GM12878 (cell line): ENCODE data around the gene MT1E. TPM values are rescaled to one million over a fixed set of nuclear protein-coding genes. Genes with fewer than 3 reads are reported as not detected.
A peak's percentile ranks its signal among the peaks of the same experiment; 100 is the strongest.

Experiments
- CBX3 ChIP-seq: fragments of 200-600 bp; sonication (generic); IDR thresholded peaks from 2 replicates; pipeline ENCODE4 v1.6.1; 2016; ENCODE audit warnings: low read depth, borderline replicate concordance
- KLF5 ChIP-seq: fragments of 450-650 bp; IDR thresholded peaks from 2 replicates; pipeline ENCODE4 v1.6.1; 2014; ENCODE audit warnings: mild to moderate bottlenecking; ENCODE audit not compliant: partially characterized antibody
- NFYA ChIP-seq: IDR thresholded peaks from 2 replicates; pipeline ENCODE4 v1.6.1; 2011; ENCODE audit warnings: low read depth, mild to moderate bottlenecking, low read length, improper control_type of control experiment, borderline replicate concordance
- NR2F1 ChIP-seq: fragments of 450-650 bp; conservative IDR thresholded peaks from 2 replicates; pipeline ENCODE4 v1.6.1; 2017; ENCODE audit warnings: mild to moderate bottlenecking
- RELA ChIP-seq: fragments of 450-650 bp; IDR thresholded peaks from 2 replicates; pipeline ENCODE4 v1.8.0; 2014; ENCODE audit warnings: borderline replicate concordance; ENCODE audit not compliant: partially characterized antibody
- SMC3 ChIP-seq: IDR thresholded peaks from 2 replicates; pipeline ENCODE4 v1.6.1; 2011; ENCODE audit warnings: low read length, improper control_type of control experiment, borderline replicate concordance
- STAT3 ChIP-seq: IDR thresholded peaks from 2 replicates; pipeline ENCODE4 v1.6.1; 2011; ENCODE audit warnings: low read depth, low read length, improper control_type of control experiment
- polyA plus RNA-seq, 11 experiments: library from polyadenylated mRNA; depleted of rRNA in 4 of 11; unstranded in 6 of 11; stranded (reverse) in 5 of 11; fragments of >200 nt; fragmentation: Nextera tagmentation in 4 of 11; fragmentation: Illumina TruSeq in 1 of 11; extraction: Ambion mirVana in 4 of 11; extraction: Trizol in 1 of 11; gene quantifications; 1 replicate in 1 of 11; 2 replicates in 10 of 11; pipeline versions ENCODE4 v1.2.1 to v1.2.3, GENCODE V29; 2011 to 2016; ENCODE audit warnings: inconsistent platforms in 2 of 11, missing spikeins in 2 of 11, low read depth in 1 of 11
- total RNA-seq, 4 experiments: library from RNA; depleted of rRNA in 3 of 4; stranded (reverse); fragments of >200 nt in 3 of 4; fragmentation: Illumina TruSeq in 1 of 4; extraction: Trizol in 1 of 4; gene quantifications; 2 replicates each; pipeline versions ENCODE4 v1.2.1 to v1.2.3, GENCODE V29; 2013 to 2021
- TF ChIP-seq, protein P1 (sequence below): IDR thresholded peaks from 2 replicates; pipeline ENCODE4 v1.6.1; 2011; ENCODE audit warnings: borderline replicate concordance, low read depth, mild to moderate bottlenecking, moderate library complexity, low read length; ENCODE audit not compliant: insufficient read depth, poor library complexity, severe bottlenecking
- TF ChIP-seq, protein P2 (sequence below): fragments of 450-650 bp; IDR thresholded peaks from 2 replicates; pipeline ENCODE4 v1.6.1; 2016; ENCODE audit warnings: mild to moderate bottlenecking, moderate library complexity, borderline replicate concordance
- TF ChIP-seq, protein P3 (sequence below): fragments of 450-650 bp; IDR thresholded peaks from 2 replicates; pipeline ENCODE4 v1.6.1; 2017; ENCODE audit warnings: mild to moderate bottlenecking, moderate library complexity
- TF ChIP-seq, protein P4 (sequence below): IDR thresholded peaks from 2 replicates; pipeline ENCODE4 v1.6.1; 2011; ENCODE audit warnings: low read depth, low read length, improper control_type of control experiment, borderline replicate concordance
- TF ChIP-seq, protein P5 (sequence below): IDR thresholded peaks from 2 replicates; pipeline ENCODE4 v1.6.1; 2012; ENCODE audit warnings: low read depth, low read length, improper control_type of control experiment

The MT1E gene
- total and polyA plus RNA-seq, 10 of the 15 experiments (the other 5 are each of a cell fraction or from before 2014, with no cell fraction given): 5.8 to 22.3 (median 16.5) TPM

DNA sequence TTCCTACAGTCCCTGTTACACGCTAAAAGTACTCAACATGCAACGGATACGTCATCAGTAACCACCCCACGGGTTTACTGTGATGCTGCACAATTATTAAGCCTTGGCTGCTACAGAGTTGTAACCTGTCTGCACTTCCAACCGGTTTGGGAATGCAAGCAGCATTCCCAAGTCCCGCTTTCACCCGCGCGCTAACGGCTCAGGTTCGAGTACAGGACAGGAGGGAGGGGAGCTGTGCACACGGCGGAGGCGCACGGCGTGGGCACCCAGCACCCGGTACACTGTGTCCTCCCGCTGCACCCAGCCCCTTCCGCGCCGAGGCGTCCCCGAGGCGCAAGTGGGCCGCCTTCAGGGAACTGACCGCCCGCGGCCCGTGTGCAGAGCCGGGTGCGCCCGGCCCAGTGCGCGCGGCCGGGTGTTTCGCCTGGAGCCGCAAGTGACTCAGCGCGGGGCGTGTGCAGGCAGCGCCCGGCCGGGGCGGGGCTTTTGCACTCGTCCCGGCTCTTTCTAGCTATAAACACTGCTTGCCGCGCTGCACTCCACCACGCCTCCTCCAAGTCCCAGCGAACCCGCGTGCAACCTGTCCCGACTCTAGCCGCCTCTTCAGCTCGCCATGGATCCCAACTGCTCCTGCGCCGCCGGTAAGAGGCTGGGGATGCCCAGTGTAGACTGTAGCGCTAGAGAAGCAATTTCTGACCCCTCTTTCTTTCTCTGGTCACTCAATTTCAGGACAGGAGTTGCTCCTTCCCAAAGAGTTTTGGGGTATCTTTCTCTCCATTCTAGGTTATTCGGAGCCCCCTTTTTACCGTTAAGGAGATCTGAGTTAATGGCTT is 17.3 kb upstream of the MT1E start, which contains the start of gene MT2A (continued):
- TF ChIP-seq, protein P1, sequence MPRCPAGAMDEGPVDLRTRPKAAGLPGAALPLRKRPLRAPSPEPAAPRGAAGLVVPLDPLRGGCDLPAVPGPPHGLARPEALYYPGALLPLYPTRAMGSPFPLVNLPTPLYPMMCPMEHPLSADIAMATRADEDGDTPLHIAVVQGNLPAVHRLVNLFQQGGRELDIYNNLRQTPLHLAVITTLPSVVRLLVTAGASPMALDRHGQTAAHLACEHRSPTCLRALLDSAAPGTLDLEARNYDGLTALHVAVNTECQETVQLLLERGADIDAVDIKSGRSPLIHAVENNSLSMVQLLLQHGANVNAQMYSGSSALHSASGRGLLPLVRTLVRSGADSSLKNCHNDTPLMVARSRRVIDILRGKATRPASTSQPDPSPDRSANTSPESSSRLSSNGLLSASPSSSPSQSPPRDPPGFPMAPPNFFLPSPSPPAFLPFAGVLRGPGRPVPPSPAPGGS: no peak
- TF ChIP-seq SMC3 (no peak), STAT3 (no peak), KLF5 (peak; percentile 55), NFYA (no peak), NR2F1 (no peak), CBX3 (no peak), RELA (peak; percentile 23)
- TF ChIP-seq, protein P2, sequence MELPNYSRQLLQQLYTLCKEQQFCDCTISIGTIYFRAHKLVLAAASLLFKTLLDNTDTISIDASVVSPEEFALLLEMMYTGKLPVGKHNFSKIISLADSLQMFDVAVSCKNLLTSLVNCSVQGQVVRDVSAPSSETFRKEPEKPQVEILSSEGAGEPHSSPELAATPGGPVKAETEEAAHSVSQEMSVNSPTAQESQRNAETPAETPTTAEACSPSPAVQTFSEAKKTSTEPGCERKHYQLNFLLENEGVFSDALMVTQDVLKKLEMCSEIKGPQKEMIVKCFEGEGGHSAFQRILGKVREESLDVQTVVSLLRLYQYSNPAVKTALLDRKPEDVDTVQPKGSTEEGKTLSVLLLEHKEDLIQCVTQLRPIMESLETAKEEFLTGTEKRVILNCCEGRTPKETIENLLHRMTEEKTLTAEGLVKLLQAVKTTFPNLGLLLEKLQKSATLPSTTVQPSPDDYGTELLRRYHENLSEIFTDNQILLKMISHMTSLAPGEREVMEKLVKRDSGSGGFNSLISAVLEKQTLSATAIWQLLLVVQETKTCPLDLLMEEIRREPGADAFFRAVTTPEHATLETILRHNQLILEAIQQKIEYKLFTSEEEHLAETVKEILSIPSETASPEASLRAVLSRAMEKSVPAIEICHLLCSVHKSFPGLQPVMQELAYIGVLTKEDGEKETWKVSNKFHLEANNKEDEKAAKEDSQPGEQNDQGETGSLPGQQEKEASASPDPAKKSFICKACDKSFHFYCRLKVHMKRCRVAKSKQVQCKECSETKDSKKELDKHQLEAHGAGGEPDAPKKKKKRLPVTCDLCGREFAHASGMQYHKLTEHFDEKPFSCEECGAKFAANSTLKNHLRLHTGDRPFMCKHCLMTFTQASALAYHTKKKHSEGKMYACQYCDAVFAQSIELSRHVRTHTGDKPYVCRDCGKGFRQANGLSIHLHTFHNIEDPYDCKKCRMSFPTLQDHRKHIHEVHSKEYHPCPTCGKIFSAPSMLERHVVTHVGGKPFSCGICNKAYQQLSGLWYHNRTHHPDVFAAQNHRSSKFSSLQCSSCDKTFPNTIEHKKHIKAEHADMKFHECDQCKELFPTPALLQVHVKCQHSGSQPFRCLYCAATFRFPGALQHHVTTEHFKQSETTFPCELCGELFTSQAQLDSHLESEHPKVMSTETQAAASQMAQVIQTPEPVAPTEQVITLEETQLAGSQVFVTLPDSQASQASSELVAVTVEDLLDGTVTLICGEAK: no peak
- TF ChIP-seq, protein P3, sequence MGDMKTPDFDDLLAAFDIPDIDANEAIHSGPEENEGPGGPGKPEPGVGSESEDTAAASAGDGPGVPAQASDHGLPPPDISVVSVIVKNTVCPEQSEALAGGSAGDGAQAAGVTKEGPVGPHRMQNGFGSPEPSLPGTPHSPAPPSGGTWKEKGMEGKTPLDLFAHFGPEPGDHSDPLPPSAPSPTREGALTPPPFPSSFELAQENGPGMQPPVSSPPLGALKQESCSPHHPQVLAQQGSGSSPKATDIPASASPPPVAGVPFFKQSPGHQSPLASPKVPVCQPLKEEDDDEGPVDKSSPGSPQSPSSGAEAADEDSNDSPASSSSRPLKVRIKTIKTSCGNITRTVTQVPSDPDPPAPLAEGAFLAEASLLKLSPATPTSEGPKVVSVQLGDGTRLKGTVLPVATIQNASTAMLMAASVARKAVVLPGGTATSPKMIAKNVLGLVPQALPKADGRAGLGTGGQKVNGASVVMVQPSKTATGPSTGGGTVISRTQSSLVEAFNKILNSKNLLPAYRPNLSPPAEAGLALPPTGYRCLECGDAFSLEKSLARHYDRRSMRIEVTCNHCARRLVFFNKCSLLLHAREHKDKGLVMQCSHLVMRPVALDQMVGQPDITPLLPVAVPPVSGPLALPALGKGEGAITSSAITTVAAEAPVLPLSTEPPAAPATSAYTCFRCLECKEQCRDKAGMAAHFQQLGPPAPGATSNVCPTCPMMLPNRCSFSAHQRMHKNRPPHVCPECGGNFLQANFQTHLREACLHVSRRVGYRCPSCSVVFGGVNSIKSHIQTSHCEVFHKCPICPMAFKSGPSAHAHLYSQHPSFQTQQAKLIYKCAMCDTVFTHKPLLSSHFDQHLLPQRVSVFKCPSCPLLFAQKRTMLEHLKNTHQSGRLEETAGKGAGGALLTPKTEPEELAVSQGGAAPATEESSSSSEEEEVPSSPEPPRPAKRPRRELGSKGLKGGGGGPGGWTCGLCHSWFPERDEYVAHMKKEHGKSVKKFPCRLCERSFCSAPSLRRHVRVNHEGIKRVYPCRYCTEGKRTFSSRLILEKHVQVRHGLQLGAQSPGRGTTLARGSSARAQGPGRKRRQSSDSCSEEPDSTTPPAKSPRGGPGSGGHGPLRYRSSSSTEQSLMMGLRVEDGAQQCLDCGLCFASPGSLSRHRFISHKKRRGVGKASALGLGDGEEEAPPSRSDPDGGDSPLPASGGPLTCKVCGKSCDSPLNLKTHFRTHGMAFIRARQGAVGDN: peak; percentile 54; the same call in 1 of the 2 replicates
- TF ChIP-seq, protein P4, sequence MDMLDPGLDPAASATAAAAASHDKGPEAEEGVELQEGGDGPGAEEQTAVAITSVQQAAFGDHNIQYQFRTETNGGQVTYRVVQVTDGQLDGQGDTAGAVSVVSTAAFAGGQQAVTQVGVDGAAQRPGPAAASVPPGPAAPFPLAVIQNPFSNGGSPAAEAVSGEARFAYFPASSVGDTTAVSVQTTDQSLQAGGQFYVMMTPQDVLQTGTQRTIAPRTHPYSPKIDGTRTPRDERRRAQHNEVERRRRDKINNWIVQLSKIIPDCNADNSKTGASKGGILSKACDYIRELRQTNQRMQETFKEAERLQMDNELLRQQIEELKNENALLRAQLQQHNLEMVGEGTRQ: no peak
- TF ChIP-seq, protein P5, sequence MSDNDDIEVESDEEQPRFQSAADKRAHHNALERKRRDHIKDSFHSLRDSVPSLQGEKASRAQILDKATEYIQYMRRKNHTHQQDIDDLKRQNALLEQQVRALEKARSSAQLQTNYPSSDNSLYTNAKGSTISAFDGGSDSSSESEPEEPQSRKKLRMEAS: peak; percentile 77; the same call in 1 of the 2 replicates
